GM23338 (cell line): ENCODE results near the gene KLF1. TPM values are rescaled to one million over a fixed set of nuclear protein-coding genes. Genes with fewer than 3 reads are reported as not detected.

ENCODE experiments used
- ATAC-seq: fragments of 200-7000 bp; cut with Tn5 transposase; 3 replicates; pipeline ENCODE4 v1.9.1; 2020
- DNase-seq: peaks from one replicate; pipeline ENCODE4 v3.0.0-alpha.2; 2015; ENCODE audit warnings: low spot score
- H2AFZ ChIP-seq: fragments of 200-600 bp; sonication (generic); 2 replicates; pipeline ENCODE4 v1.8.0; 2016; ENCODE audit warnings: antibody characterized with exemption, mild to moderate bottlenecking, moderate library complexity
- H3F3A ChIP-seq: fragments of 200-600 bp; sonication (generic); replicated peaks from 2 replicates; pipeline ENCODE4 v1.8.0; 2017; ENCODE audit warnings: antibody characterized with exemption, mixed run types, low read depth
- H3K27ac ChIP-seq: fragments of 200-600 bp; sonication (generic); 2 replicates; pipeline ENCODE4 v1.6.1; 2016; ENCODE audit warnings: low read depth
- H3K27me3 ChIP-seq: fragments of 200-600 bp; sonication (generic); 2 replicates; pipeline ENCODE4 v1.8.0; 2016; ENCODE audit warnings: mild to moderate bottlenecking, mixed run types, moderate library complexity; ENCODE audit not compliant: insufficient read depth
- H3K36me3 ChIP-seq: fragments of 200-600 bp; sonication (generic); 2 replicates; pipeline ENCODE4 v1.8.0; 2016; ENCODE audit warnings: mild to moderate bottlenecking; ENCODE audit not compliant: insufficient read depth
- H3K4me1 ChIP-seq: fragments of 200-600 bp; sonication (generic); 2 replicates; pipeline ENCODE4 v1.8.0; 2016; ENCODE audit warnings: mild to moderate bottlenecking, moderate library complexity; ENCODE audit not compliant: insufficient read depth
- H3K4me2 ChIP-seq: fragments of 200-600 bp; sonication (generic); 2 replicates; pipeline ENCODE4 v1.7.1; 2017; ENCODE audit warnings: mixed run types
- H3K4me3 ChIP-seq: fragments of 200-600 bp; sonication (generic); 2 replicates; pipeline ENCODE4 v1.6.1; 2016; ENCODE audit warnings: mixed run types
- H3K79me2 ChIP-seq: fragments of 200-600 bp; sonication (generic); replicated peaks from 2 replicates; pipeline ENCODE4 v1.8.0; 2017; ENCODE audit warnings: mild to moderate bottlenecking; ENCODE audit not compliant: insufficient read depth
- H3K9me2 ChIP-seq: fragments of 200-600 bp; sonication (generic); 2 replicates; pipeline ENCODE4 v1.8.0; 2017; ENCODE audit not compliant: insufficient read depth
- H4K20me1 ChIP-seq: fragments of 200-600 bp; sonication (generic); replicated peaks from 2 replicates; pipeline ENCODE4 v1.8.0; 2017; ENCODE audit warnings: mild to moderate bottlenecking; ENCODE audit not compliant: insufficient read depth
- H3K27ac Mint-ChIP-seq: 2 replicates; pipeline ENCODE4 v1.8.0; 2020; ENCODE audit warnings: inconsistent platforms, mild to moderate bottlenecking, moderate library complexity, mixed read lengths
- H3K27me3 Mint-ChIP-seq: 3 replicates; pipeline ENCODE4 v1.8.0; 2022; ENCODE audit warnings: low read depth, mild to moderate bottlenecking, moderate library complexity, mixed read lengths, inconsistent platforms; ENCODE audit not compliant: insufficient read depth, poor library complexity
- H3K36me3 Mint-ChIP-seq: 3 replicates; pipeline ENCODE4 v1.8.0; 2021; ENCODE audit warnings: low read depth, mild to moderate bottlenecking, inconsistent platforms, moderate library complexity, mixed read lengths
- H3K4me1 Mint-ChIP-seq: 3 replicates; pipeline ENCODE4 v1.8.0; 2020; ENCODE audit warnings: mild to moderate bottlenecking, inconsistent platforms, mixed read lengths
- H3K4me3 Mint-ChIP-seq: 3 replicates; pipeline ENCODE4 v1.8.0; 2021; ENCODE audit warnings: moderate library complexity, mild to moderate bottlenecking, inconsistent platforms, mixed read lengths
- H3K9me3 Mint-ChIP-seq: 3 replicates; pipeline ENCODE4 v1.8.0; 2020; ENCODE audit warnings: moderate library complexity, mild to moderate bottlenecking, inconsistent platforms, mixed read lengths
- EZH2phosphoT487 ChIP-seq: fragments of 200-600 bp; sonication (generic); IDR thresholded peaks from one replicate; pipeline ENCODE4 v1.8.1; 2018; ENCODE audit warnings: antibody characterized with exemption; ENCODE audit not compliant: unreplicated experiment
- NANOG ChIP-seq: IDR thresholded peaks from 2 replicates; pipeline ENCODE4 v1.6.1; 2016; ENCODE audit warnings: antibody characterized with exemption, borderline replicate concordance
- POLR2AphosphoS5 ChIP-seq: IDR thresholded peaks from 2 replicates; pipeline ENCODE4 v1.6.1; 2016; ENCODE audit warnings: antibody characterized with exemption, low read depth
- STAT1 ChIP-seq: IDR thresholded peaks from one replicate; pipeline ENCODE4 v1.6.1; 2016; ENCODE audit warnings: antibody characterized with exemption; ENCODE audit not compliant: unreplicated experiment
- polyA plus RNA-seq: library from polyadenylated mRNA; unstranded; fragments of >200 nt; fragmentation: Nextera tagmentation; extraction: Ambion mirVana; gene quantifications from 2 replicates; pipeline ENCODE4 v1.2.1, GENCODE V29; 2016
- total RNA-seq: library from RNA; depleted of rRNA; stranded (reverse); fragments of >200 nt; shearing (Covaris generic); gene quantifications from 2 replicates; pipeline ENCODE4 v1.2.3, GENCODE V29; 2014
- TF ChIP-seq, protein P1 (sequence below): fragments of 250-450 bp; sonication (Bioruptor Pico); IDR thresholded peaks from 2 replicates; pipeline ENCODE4 v1.5.0; 2020; ENCODE audit warnings: mild to moderate bottlenecking, moderate library complexity
- TF ChIP-seq, protein P2 (sequence below), 2 experiments: fragments of 200-600 bp in 1 of 2; sonication (generic) in 1 of 2; conservative IDR thresholded peaks; 2 replicates each; pipeline versions ENCODE4 v1.5.1 to v1.6.1; 2016 to 2017; ENCODE audit warnings: antibody characterized with exemption in 2 of 2, low read depth in 2 of 2, mild to moderate bottlenecking in 2 of 2, moderate library complexity in 1 of 2

Gene KLF1
- total and polyA plus RNA-seq, 2 experiments from 2014 or later, result 0.74 to 1.1 TPM

DNA sequence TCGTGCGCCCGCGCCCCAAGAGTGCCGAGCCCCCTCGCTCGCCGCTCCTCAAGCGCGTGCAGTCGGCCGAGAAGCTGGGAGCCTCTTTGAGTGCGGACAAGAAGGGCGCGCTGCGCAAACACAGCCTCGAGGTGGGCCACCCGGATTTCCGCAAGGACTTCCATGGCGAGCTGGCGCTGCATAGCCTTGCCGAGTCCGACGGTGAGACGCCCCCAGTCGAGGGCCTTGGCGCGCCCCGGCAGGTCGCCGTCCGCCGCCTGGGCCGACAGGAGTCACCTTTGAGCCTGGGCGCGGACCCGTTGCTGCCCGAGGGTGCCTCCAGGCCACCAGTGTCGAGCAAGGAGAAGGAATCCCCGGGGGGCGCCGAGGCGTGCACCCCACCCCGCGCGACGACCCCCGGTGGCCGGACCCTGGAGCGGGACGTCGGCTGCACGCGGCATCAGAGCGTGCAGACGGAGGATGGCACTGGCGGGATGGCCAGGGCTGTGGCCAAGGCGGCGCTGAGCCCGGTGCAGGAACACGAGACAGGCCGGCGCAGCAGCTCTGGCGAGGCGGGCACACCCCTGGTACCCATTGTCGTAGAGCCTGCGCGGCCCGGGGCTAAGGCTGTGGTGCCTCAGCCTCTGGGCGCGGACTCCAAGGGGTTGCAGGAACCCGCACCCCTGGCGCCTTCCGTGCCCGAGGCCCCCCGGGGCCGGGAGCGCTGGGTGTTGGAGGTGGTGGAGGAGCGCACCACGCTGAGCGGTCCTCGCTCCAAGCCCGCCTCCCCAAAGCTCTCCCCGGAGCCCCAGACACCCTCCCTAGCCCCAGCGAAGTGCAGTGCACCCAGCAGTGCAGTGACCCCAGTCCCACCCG lies 12.9 kb downstream of the KLF1 start:
- H3K27me3 ChIP-seq, result no peaks in the 10 kb centered on the region
- Mint-ChIP-seq H3K27ac (no peak overlapping the region), H3K4me3 (no peak overlapping the region), H3K9me3 (peaks cover 13% of the 10 kb centered on the region), H3K36me3 (peaks cover 58% of the 10 kb centered on the region), H3K27me3 (peaks cover 7% of the 10 kb centered on the region), H3K4me1 (no peaks in the 10 kb centered on the region; the same call in 2 of the 3 replicates)
- no peaks in the 10 kb centered on the region for H3K9me2 ChIP-seq
- H3K4me3 ChIP-seq, result peak overlapping the region; percentile 55
- DNase-seq (peak; percentile 43), ATAC-seq (peak; percentile 6)
- no peak overlapping the region for H3K27ac ChIP-seq
- H3K4me1 ChIP-seq, result no peaks in the 10 kb centered on the region
- peak overlapping the region; percentile 87 for H3K4me2 ChIP-seq
- no peak for TF ChIP-seq NANOG
- no peaks in the 10 kb centered on the region for H3K79me2 ChIP-seq
- no peak overlapping the region for H2AFZ ChIP-seq
- peaks cover 8% of the 10 kb centered on the region for H3F3A ChIP-seq
- no peaks in the 10 kb centered on the region; the same call in 1 of the 2 replicates for H4K20me1 ChIP-seq
- no peaks in the 10 kb centered on the region for H3K36me3 ChIP-seq

DNA sequence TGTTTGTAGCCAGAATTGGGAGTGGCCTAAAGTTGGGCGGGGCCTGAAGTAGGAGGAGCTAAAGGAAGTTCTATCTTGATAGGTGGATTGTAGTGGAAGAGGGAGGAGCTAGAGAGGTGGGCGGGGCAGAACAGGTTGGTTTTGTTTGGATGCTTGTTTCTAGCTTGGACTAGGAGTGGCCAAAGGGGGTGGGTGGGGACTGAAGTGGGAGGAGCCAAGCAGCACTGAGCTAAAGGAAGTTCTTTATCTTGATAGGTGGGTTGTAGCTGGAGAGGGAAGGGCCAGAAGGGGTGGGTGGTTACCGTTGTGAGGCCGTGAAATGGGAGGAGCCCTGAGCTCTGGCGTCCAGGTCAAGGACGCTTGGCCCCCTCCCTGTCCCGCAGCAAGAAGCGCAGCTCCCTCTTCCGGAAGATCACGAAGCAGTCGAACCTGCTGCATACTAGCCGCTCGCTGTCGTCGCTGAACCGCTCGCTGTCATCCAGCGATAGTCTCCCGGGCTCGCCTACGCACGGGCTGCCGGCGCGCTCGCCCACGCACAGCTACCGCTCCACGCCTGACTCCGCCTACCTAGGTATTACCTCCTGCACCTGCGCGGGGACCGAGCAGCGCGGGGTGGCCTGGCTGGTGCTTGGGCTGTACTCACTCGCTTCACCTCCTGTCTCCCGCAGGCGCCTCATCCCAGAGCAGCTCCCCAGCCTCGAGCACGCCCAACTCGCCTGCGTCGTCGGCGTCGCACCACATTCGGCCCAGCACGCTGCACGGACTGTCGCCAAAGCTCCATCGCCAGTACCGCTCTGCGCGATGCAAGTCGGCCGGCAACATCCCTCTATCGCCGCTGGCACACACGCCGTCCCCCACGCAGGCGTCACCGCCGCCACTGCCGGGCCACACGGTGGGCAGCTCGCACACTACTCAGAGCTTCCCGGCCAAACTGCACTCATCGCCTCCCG lies 13.8 kb downstream of the KLF1 start:
- DNase-seq, result peak; percentile 97

More for the DNA sequence above, 13.8 kb downstream of the KLF1 start:
- Mint-ChIP-seq H3K9me3 (peaks cover 13% of the 10 kb centered on the region), H3K27me3 (peaks cover 10% of the 10 kb centered on the region), H3K27ac (no peak overlapping the region), H3K36me3 (peaks cover 58% of the 10 kb centered on the region), H3K4me3 (peak overlapping the region; percentile 52), H3K4me1 (no peaks in the 10 kb centered on the region; the same call in 2 of the 3 replicates)
- no peaks in the 10 kb centered on the region for H3K27me3 ChIP-seq
- H3K4me2 ChIP-seq, result peak overlapping the region; percentile 87
- TF ChIP-seq STAT1 (no peak), POLR2AphosphoS5 (0 out of 2 replicates have a peak, but pooled peaks have one; percentile 13), EZH2phosphoT487 (no peak)
- TF ChIP-seq, protein P1, sequence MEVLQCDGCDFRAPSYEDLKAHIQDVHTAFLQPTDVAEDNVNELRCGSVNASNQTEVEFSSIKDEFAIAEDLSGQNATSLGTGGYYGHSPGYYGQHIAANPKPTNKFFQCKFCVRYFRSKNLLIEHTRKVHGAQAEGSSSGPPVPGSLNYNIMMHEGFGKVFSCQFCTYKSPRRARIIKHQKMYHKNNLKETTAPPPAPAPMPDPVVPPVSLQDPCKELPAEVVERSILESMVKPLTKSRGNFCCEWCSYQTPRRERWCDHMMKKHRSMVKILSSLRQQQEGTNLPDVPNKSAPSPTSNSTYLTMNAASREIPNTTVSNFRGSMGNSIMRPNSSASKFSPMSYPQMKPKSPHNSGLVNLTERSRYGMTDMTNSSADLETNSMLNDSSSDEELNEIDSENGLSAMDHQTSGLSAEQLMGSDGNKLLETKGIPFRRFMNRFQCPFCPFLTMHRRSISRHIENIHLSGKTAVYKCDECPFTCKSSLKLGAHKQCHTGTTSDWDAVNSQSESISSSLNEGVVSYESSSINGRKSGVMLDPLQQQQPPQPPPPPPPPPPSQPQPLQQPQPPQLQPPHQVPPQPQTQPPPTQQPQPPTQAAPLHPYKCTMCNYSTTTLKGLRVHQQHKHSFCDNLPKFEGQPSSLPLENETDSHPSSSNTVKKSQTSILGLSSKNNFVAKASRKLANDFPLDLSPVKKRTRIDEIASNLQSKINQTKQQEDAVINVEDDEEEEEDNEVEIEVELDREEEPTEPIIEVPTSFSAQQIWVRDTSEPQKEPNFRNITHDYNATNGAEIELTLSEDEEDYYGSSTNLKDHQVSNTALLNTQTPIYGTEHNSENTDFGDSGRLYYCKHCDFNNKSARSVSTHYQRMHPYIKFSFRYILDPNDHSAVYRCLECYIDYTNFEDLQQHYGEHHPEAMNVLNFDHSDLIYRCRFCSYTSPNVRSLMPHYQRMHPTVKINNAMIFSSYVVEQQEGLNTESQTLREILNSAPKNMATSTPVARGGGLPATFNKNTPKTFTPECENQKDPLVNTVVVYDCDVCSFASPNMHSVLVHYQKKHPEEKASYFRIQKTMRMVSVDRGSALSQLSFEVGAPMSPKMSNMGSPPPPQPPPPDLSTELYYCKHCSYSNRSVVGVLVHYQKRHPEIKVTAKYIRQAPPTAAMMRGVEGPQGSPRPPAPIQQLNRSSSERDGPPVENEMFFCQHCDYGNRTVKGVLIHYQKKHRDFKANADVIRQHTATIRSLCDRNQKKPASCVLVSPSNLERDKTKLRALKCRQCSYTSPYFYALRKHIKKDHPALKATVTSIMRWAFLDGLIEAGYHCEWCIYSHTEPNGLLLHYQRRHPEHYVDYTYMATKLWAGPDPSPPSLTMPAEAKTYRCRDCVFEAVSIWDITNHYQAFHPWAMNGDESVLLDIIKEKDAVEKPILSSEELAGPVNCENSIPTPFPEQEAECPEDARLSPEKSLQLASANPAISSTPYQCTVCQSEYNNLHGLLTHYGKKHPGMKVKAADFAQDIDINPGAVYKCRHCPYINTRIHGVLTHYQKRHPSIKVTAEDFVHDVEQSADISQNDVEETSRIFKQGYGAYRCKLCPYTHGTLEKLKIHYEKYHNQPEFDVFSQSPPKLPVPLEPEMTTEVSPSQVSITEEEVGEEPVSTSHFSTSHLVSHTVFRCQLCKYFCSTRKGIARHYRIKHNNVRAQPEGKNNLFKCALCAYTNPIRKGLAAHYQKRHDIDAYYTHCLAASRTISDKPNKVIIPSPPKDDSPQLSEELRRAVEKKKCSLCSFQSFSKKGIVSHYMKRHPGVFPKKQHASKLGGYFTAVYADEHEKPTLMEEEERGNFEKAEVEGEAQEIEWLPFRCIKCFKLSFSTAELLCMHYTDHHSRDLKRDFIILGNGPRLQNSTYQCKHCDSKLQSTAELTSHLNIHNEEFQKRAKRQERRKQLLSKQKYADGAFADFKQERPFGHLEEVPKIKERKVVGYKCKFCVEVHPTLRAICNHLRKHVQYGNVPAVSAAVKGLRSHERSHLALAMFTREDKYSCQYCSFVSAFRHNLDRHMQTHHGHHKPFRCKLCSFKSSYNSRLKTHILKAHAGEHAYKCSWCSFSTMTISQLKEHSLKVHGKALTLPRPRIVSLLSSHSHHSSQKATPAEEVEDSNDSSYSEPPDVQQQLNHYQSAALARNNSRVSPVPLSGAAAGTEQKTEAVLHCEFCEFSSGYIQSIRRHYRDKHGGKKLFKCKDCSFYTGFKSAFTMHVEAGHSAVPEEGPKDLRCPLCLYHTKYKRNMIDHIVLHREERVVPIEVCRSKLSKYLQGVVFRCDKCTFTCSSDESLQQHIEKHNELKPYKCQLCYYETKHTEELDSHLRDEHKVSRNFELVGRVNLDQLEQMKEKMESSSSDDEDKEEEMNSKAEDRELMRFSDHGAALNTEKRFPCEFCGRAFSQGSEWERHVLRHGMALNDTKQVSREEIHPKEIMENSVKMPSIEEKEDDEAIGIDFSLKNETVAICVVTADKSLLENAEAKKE (CRISPR knock-in tag), result no peak
- TF ChIP-seq, protein P2, sequence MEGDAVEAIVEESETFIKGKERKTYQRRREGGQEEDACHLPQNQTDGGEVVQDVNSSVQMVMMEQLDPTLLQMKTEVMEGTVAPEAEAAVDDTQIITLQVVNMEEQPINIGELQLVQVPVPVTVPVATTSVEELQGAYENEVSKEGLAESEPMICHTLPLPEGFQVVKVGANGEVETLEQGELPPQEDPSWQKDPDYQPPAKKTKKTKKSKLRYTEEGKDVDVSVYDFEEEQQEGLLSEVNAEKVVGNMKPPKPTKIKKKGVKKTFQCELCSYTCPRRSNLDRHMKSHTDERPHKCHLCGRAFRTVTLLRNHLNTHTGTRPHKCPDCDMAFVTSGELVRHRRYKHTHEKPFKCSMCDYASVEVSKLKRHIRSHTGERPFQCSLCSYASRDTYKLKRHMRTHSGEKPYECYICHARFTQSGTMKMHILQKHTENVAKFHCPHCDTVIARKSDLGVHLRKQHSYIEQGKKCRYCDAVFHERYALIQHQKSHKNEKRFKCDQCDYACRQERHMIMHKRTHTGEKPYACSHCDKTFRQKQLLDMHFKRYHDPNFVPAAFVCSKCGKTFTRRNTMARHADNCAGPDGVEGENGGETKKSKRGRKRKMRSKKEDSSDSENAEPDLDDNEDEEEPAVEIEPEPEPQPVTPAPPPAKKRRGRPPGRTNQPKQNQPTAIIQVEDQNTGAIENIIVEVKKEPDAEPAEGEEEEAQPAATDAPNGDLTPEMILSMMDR (conservative IDR thresholded peaks at IDR 0.05; ENCODE audit: low read depth in 2 of 2), result peak; percentile 22 to 70; a peak in 3 of 4 replicates
- no peak overlapping the region for H3K27ac ChIP-seq
- no peaks in the 10 kb centered on the region; the same call in 1 of the 2 replicates for H4K20me1 ChIP-seq
- H3K9me2 ChIP-seq, result no peaks in the 10 kb centered on the region
- no peaks in the 10 kb centered on the region for H3K4me1 ChIP-seq
- H3F3A ChIP-seq, result peaks cover 12% of the 10 kb centered on the region
- H3K4me3 ChIP-seq, result peak overlapping the region; percentile 55
- H3K36me3 ChIP-seq, result no peaks in the 10 kb centered on the region
- H3K79me2 ChIP-seq, result no peaks in the 10 kb centered on the region
- ATAC-seq, result peak; percentile 83
- H2AFZ ChIP-seq, result no peak overlapping the region; the same call in 1 of the 2 replicates
